SK-N-MC (cell line): Measurements from ENCODE around the gene ERBB4.

ENCODE experiments used
- EZH2 ChIP-seq: fragments of 200-600 bp; sonication (generic); IDR thresholded peaks from one replicate; pipeline ENCODE4 v1.6.1; 2017; ENCODE audit warnings: antibody characterized with exemption
- POLR2AphosphoS5 ChIP-seq: IDR thresholded peaks from 2 replicates; pipeline ENCODE4 v1.6.1; 2012; ENCODE audit warnings: mild to moderate bottlenecking, low read depth, low read length, borderline replicate concordance

- TF ChIP-seq POLR2AphosphoS5 = no peak
- TF ChIP-seq EZH2 = no peak
These were observed 721.8 kb downstream of the ERBB4 start for GRCh38 chr2:211816754-211817153.
